GM23248 (cell line): ENCODE data around the gene ODF2. TPM values are rescaled to one million over a fixed set of nuclear protein-coding genes. Genes with fewer than 3 reads are reported as not detected.

Source experiments
- DNase-seq: peaks from one replicate; pipeline ENCODE4 v3.0.0-alpha.2; 2015
- H2AFZ ChIP-seq: fragments of 200-600 bp; sonication (generic); 2 replicates; pipeline ENCODE4 v1.6.1; 2016; ENCODE audit warnings: antibody characterized with exemption
- H3F3A ChIP-seq: fragments of 200-600 bp; sonication (generic); 2 replicates; pipeline ENCODE4 v1.6.1; 2016; ENCODE audit warnings: mild to moderate bottlenecking, antibody characterized with exemption, mixed run types; ENCODE audit not compliant: insufficient read depth
- H3K27ac ChIP-seq: fragments of 200-600 bp; sonication (generic); 2 replicates; pipeline ENCODE4 v1.5.1; 2016; ENCODE audit warnings: mild to moderate bottlenecking
- H3K27me3 ChIP-seq: fragments of 200-600 bp; sonication (generic); replicated peaks from 2 replicates; pipeline ENCODE4 v1.6.1; 2016; ENCODE audit warnings: mild to moderate bottlenecking; ENCODE audit not compliant: insufficient read depth
- H3K36me3 ChIP-seq: fragments of 200-600 bp; sonication (generic); 2 replicates; pipeline ENCODE4 v1.6.1; 2016; ENCODE audit warnings: low read depth, mild to moderate bottlenecking
- H3K4me1 ChIP-seq: fragments of 200-600 bp; sonication (generic); 2 replicates; pipeline ENCODE4 v1.6.1; 2016; ENCODE audit warnings: mild to moderate bottlenecking; ENCODE audit not compliant: insufficient read depth
- H3K4me2 ChIP-seq: fragments of 200-600 bp; sonication (generic); one replicate; pipeline ENCODE4 v1.6.1; 2016; ENCODE audit warnings: mild to moderate bottlenecking; ENCODE audit not compliant: unreplicated experiment
- H3K4me3 ChIP-seq: fragments of 200-600 bp; sonication (generic); 2 replicates; pipeline ENCODE4 v1.5.1; 2016; ENCODE audit warnings: mild to moderate bottlenecking
- H3K79me2 ChIP-seq: fragments of 200-600 bp; sonication (generic); 2 replicates; pipeline ENCODE4 v1.6.1; 2016; ENCODE audit warnings: mild to moderate bottlenecking; ENCODE audit not compliant: insufficient read depth
- H3K9ac ChIP-seq: fragments of 200-600 bp; sonication (generic); 2 replicates; pipeline ENCODE4 v1.6.1; 2016; ENCODE audit warnings: mild to moderate bottlenecking
- H3K9me2 ChIP-seq: fragments of 200-600 bp; sonication (generic); 2 replicates; pipeline ENCODE4 v1.6.1; 2016; ENCODE audit warnings: mixed run types, mild to moderate bottlenecking, moderate library complexity; ENCODE audit not compliant: insufficient read depth
- H3K9me3 ChIP-seq: fragments of 200-600 bp; sonication (generic); one replicate; pipeline ENCODE4 v1.6.1; 2017; ENCODE audit warnings: low read depth
- H4K20me1 ChIP-seq: fragments of 200-600 bp; sonication (generic); 2 replicates; pipeline ENCODE4 v1.6.0; 2016; ENCODE audit not compliant: insufficient read depth
- EZH2 ChIP-seq: fragments of 200-600 bp; sonication (generic); IDR thresholded peaks from 2 replicates; pipeline ENCODE4 v1.6.1; 2018; ENCODE audit warnings: antibody characterized with exemption, mild to moderate bottlenecking; ENCODE audit not compliant: insufficient read depth, poor library complexity, severe bottlenecking
- EZH2phosphoT487 ChIP-seq: fragments of 200-600 bp; sonication (generic); IDR thresholded peaks from 2 replicates; pipeline ENCODE4 v1.6.1; 2018; ENCODE audit warnings: antibody characterized with exemption, moderate library complexity, mild to moderate bottlenecking, low read depth; ENCODE audit not compliant: insufficient read depth
- WGBS, 2 experiments: methylation state at CpG; one replicate each; pipeline ENCODE4 v1.1.6; 2015 to 2017; ENCODE audit warnings: low lambda C conversion rate in 2 of 2, low coverage in 1 of 2; ENCODE audit errors: missing lambda C conversion rate in 2 of 2; 5-methylcytosine and 5-hydroxymethylcytosine counted together
- in situ Hi-C: fragments of 300-500 bp; cut with MboI; formaldehyde crosslinking; loops from 2 replicates; pipeline ENCODE4 v1.15.0; 2020
- polyA plus RNA-seq: library from polyadenylated mRNA; unstranded; fragments of >200 nt; fragmentation: Nextera tagmentation; extraction: Ambion mirVana; gene quantifications from 2 replicates; pipeline ENCODE4 v1.2.1, GENCODE V29; 2016
- total RNA-seq: library from RNA; depleted of rRNA; stranded (reverse); fragments of >200 nt; shearing (Covaris generic); gene quantifications from 2 replicates; pipeline ENCODE4 v1.2.3, GENCODE V29; 2014

ODF2 gene
- total and polyA plus RNA-seq, 2 experiments from 2014 or later, result 29.5 to 34.8 TPM

GRCh38 chr9:128475867-128476266, 20.1 kb downstream of the ODF2 start:
- TF ChIP-seq EZH2phosphoT487 (no peak), EZH2 (no peak)
- H3F3A ChIP-seq, result no peaks in the 10 kb centered on the region
- H2AFZ ChIP-seq, result no peak overlapping the region
- DNase-seq, result no peak
- no peaks in the 10 kb centered on the region for H3K79me2 ChIP-seq
- in situ Hi-C loops, result no loop called here
- no peaks in the 10 kb centered on the region for H4K20me1 ChIP-seq
- H3K9me3 ChIP-seq, result no peaks in the 10 kb centered on the region
- H3K9me2 ChIP-seq, result no peaks in the 10 kb centered on the region
- H3K4me2 ChIP-seq, result no peak overlapping the region
- 99% methylated on average over 7 of the region's 7 CpGs for WGBS, 2 experiments
- peaks cover 17% of the 10 kb centered on the region; the same call in 1 of the 2 replicates for H3K36me3 ChIP-seq
- H3K27ac ChIP-seq, result no peak overlapping the region
- H3K27me3 ChIP-seq, result no peaks in the 10 kb centered on the region
- no peak overlapping the region for H3K9ac ChIP-seq
- H3K4me3 ChIP-seq, result no peak overlapping the region
- no peaks in the 10 kb centered on the region for H3K4me1 ChIP-seq

- in situ Hi-C loops, result no loop called here
- TF ChIP-seq EZH2phosphoT487 (no peak), EZH2 (no peak)
- H3K9me3 ChIP-seq, result no peaks in the 10 kb centered on the region
- H3K4me2 ChIP-seq, result no peak overlapping the region
- H4K20me1 ChIP-seq, result no peaks in the 10 kb centered on the region
- H3K27me3 ChIP-seq, result no peaks in the 10 kb centered on the region
- 100% methylated on average over 1 of the region's 1 CpG for WGBS, 2 experiments
- no peak overlapping the region for H3K4me3 ChIP-seq
- H3K9ac ChIP-seq, result no peak overlapping the region
- DNase-seq, result no peak
- H2AFZ ChIP-seq, result no peak overlapping the region
- H3K4me1 ChIP-seq, result no peaks in the 10 kb centered on the region
- H3F3A ChIP-seq, result no peaks in the 10 kb centered on the region
- H3K27ac ChIP-seq, result no peak overlapping the region
- H3K9me2 ChIP-seq, result no peaks in the 10 kb centered on the region
- no peaks in the 10 kb centered on the region for H3K79me2 ChIP-seq
- H3K36me3 ChIP-seq, result peaks cover 24% of the 10 kb centered on the region; the same call in 1 of the 2 replicates
These were observed 23.5 kb downstream of the ODF2 start for GRCh38 chr9:128479262-128479661.

- peaks cover 18% of the 10 kb centered on the region; the same call in 1 of the 2 replicates for H3K36me3 ChIP-seq
These were observed 25.8 kb downstream of the ODF2 start for GRCh38 chr9:128481561-128481960.

GRCh38 chr9:128482186-128482585, 26.4 kb downstream of the ODF2 start:
- Histone ChIP-seq H3K4me3 (no peak overlapping the region), H3K4me1 (no peaks in the 10 kb centered on the region), H3K4me2 (no peak overlapping the region), H4K20me1 (no peaks in the 10 kb centered on the region), H3K27ac (no peak overlapping the region), H2AFZ (no peak overlapping the region), H3K27me3 (no peaks in the 10 kb centered on the region), H3K9ac (no peak overlapping the region), H3K79me2 (no peaks in the 10 kb centered on the region), H3F3A (no peaks in the 10 kb centered on the region), H3K36me3 (peaks cover 20% of the 10 kb centered on the region; the same call in 1 of the 2 replicates), H3K9me2 (no peaks in the 10 kb centered on the region), H3K9me3 (no peaks in the 10 kb centered on the region)
- TF ChIP-seq EZH2, result no peak
- no peak for TF ChIP-seq EZH2phosphoT487
- 96 to 99% methylated on average over 7 of the region's 7 CpGs for WGBS, 2 experiments
- DNase-seq, result no peak
- in situ Hi-C loops, result no loop called here

More at GRCh38 chr9:128481561-128481960, 25.8 kb downstream of the ODF2 start:
- H3K9me2 ChIP-seq, result no peaks in the 10 kb centered on the region
- DNase-seq, result no peak
- TF ChIP-seq EZH2phosphoT487 (no peak), EZH2 (no peak)
- in situ Hi-C loops, result no loop called here
- no peak overlapping the region for H3K4me2 ChIP-seq
- H3K27me3 ChIP-seq, result no peaks in the 10 kb centered on the region
- H3K4me1 ChIP-seq, result no peaks in the 10 kb centered on the region
- H3K27ac ChIP-seq, result no peak overlapping the region
- no peak overlapping the region for H2AFZ ChIP-seq
- no peak overlapping the region for H3K9ac ChIP-seq
- H3K79me2 ChIP-seq, result no peaks in the 10 kb centered on the region
- no peaks in the 10 kb centered on the region for H4K20me1 ChIP-seq
- H3F3A ChIP-seq, result no peaks in the 10 kb centered on the region
- H3K4me3 ChIP-seq, result no peak overlapping the region
- WGBS, 2 experiments, result 97 to 98% methylated on average over 10 of the region's 10 CpGs
- no peaks in the 10 kb centered on the region for H3K9me3 ChIP-seq
